ENCODE data around the gene GAPDHS.
A peak's percentile ranks its signal among the peaks of the same experiment; 100 is the strongest.

GAPDHS gene

DNA sequence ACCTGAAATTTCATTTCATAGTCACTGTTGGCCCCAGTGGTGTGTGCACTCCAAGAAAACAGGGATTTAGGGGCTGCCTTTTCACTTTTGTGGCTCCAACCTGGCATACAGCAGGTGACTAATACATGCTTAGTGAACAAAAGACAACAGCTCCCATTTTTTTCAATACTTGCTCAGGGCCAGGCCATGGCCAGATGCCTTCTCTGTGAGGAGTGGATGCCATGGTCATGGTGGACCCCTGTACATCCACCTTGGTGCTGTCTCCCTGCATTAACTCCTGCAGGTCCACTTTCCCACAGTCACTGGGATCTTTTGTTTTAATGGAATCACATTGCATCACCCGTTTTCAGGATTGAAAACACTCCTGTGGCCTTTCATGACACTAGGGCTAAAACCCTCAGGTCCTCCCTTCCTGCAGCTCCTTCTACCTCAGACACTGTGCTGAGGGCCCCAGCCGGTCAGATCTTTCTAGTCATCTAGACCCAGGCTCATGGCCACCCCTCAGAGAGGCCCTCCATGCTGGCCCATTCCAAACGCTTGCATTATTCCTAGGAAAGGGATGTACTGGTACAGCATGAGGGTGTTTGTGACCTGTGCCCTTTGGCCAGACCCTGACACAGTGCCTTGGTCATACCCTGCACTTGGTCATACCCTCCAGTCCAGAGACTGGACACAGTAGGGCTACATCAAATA is 11.0 kb downstream of the GAPDHS start:
- H3K36me3 ChIP-seq (ENCODE audit: control insufficient read depth, low read depth, low read length), result peaks cover 10% of the 10 kb centered on the region
- peak overlapping the region; percentile 94 for H3K4me3 ChIP-seq (ENCODE audit: low read length)
- no peaks in the 10 kb centered on the region for H3K9me3 ChIP-seq (ENCODE audit: control insufficient read depth, low read depth, low read length)
- peak overlapping the region; percentile 94 for H3K9ac ChIP-seq (ENCODE audit: low read length)
- peak overlapping the region; percentile 73 for H3K27ac ChIP-seq (ENCODE audit: low read length)
- H3K27me3 ChIP-seq (ENCODE audit: control insufficient read depth, insufficient read depth, low read length), result no peaks in the 10 kb centered on the region
- peaks cover 7% of the 10 kb centered on the region for H3K4me1 ChIP-seq (ENCODE audit: control insufficient read depth, low read depth, low read length)

DNA sequence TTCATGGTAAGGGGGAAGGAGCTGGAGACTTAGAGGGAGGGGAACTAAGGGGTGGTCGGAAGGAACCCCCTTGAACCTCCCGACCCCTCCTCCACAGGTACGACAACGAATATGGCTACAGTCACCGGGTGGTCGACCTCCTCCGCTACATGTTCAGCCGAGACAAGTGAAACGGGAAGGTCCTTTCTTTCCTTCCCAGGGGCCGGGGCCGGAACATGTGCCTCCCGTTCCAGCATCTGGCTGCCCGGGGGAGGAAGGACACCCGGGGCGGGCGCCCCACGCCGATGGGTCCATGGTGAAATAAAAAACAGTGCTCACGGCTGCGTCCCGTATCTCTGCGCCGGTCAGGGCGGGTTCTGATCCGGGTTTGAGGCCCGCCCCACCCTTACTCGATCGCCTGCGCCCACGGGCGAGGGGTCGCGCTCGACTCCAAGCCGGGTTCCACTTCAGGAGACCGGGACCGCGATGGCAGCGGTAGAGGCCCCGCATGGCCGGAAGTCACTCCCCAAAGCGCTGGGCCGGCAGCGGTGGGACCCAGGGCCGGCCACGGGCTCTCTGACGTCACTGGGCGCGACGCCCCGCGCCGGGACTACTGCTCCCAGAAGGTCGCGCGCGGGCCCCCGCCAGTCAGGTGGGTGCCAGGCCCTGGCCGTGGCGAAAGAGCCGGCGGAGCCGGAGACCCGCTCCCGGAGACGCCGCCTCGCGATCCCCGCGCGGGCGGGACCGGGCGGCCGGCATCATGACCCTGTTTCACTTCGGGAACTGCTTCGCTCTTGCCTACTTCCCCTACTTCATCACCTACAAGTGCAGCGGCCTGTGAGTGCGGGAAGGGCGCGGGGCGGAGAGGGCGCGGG is 12.0 kb downstream of the GAPDHS start, which contains the start of gene TMEM147:
TSS of gene TMEM147 (plus strand) at position 626 of the 854 bp plus-strand sequence. CDS start at position 740, 114 bp downstream.
- peaks cover 7% of the 10 kb centered on the region for H3K4me1 ChIP-seq (ENCODE audit: control insufficient read depth, low read depth, low read length)
- no peaks in the 10 kb centered on the region for H3K9me3 ChIP-seq (ENCODE audit: control insufficient read depth, low read depth, low read length)
- H3K9ac ChIP-seq (ENCODE audit: low read length), result peak within 1 kb of the TSS; percentile 94
- no peaks in the 10 kb centered on the region for H3K27me3 ChIP-seq (ENCODE audit: control insufficient read depth, insufficient read depth, low read length)
- peaks cover 10% of the 10 kb centered on the region for H3K36me3 ChIP-seq (ENCODE audit: control insufficient read depth, low read depth, low read length)
- H3K4me3 ChIP-seq (ENCODE audit: low read length), result peak within 1 kb of the TSS; percentile 94
- peak within 1 kb of the TSS; percentile 73 for H3K27ac ChIP-seq (ENCODE audit: low read length)

DNA sequence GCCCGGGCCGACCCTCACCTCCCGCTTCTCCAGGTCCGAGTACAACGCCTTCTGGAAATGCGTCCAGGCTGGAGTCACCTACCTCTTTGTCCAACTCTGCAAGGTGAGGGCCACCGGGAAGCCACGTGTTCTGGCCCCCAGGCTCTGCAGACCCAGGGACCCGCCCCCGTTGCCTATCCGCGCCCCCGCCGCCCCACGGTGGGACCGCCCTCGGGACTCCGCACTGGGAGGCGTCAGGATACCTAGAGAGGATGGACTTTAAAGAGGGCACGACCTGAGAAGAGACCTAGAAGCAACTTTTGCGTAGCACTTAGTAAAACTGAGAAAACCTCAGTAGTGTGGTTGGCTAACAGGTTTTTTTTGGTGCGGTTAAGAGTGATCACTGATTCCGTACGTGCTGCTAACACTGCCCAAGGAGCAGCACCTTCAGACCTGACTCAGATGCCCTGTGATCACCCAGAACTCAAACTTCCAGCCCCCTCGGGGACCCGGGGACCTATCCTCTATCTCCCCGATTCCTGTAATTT is 12.7 kb downstream of the GAPDHS start:
- H3K27ac ChIP-seq (ENCODE audit: low read length), result peak overlapping the region; percentile 19
- peak overlapping the region; percentile 94 for H3K4me3 ChIP-seq (ENCODE audit: low read length)
- H3K4me1 ChIP-seq (ENCODE audit: control insufficient read depth, low read depth, low read length), result peaks cover 7% of the 10 kb centered on the region
- peaks cover 10% of the 10 kb centered on the region for H3K36me3 ChIP-seq (ENCODE audit: control insufficient read depth, low read depth, low read length)
- H3K9me3 ChIP-seq (ENCODE audit: control insufficient read depth, low read depth, low read length), result no peaks in the 10 kb centered on the region
- H3K27me3 ChIP-seq (ENCODE audit: control insufficient read depth, insufficient read depth, low read length), result no peaks in the 10 kb centered on the region
- peak overlapping the region; percentile 94 for H3K9ac ChIP-seq (ENCODE audit: low read length)

DNA sequence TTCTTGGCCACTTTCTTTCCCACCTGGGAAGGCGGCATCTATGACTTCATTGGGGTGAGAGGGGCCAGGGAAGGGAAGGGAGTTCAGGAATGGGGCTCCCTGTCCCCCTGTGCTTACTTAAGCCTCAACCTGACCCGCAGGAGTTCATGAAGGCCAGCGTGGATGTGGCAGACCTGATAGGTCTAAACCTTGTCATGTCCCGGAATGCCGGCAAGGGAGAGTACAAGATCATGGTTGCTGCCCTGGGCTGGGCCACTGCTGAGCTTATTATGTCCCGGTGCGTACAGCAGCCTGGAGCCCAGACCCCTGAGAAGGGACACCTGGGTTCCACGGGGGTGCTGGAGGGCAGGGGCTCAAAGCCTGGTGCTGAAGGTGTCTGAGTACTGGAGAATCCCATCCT is 13.3 kb downstream of the GAPDHS start:
- Histone ChIP-seq H3K27ac (ENCODE audit: low read length) (no peak overlapping the region), H3K9ac (ENCODE audit: low read length) (peak overlapping the region; percentile 94), H3K9me3 (ENCODE audit: control insufficient read depth, low read depth, low read length) (no peaks in the 10 kb centered on the region), H3K36me3 (ENCODE audit: control insufficient read depth, low read depth, low read length) (peaks cover 9% of the 10 kb centered on the region), H3K4me1 (ENCODE audit: control insufficient read depth, low read depth, low read length) (peaks cover 7% of the 10 kb centered on the region), H3K4me3 (ENCODE audit: low read length) (peak overlapping the region; percentile 94), H3K27me3 (ENCODE audit: control insufficient read depth, insufficient read depth, low read length) (no peaks in the 10 kb centered on the region)

DNA sequence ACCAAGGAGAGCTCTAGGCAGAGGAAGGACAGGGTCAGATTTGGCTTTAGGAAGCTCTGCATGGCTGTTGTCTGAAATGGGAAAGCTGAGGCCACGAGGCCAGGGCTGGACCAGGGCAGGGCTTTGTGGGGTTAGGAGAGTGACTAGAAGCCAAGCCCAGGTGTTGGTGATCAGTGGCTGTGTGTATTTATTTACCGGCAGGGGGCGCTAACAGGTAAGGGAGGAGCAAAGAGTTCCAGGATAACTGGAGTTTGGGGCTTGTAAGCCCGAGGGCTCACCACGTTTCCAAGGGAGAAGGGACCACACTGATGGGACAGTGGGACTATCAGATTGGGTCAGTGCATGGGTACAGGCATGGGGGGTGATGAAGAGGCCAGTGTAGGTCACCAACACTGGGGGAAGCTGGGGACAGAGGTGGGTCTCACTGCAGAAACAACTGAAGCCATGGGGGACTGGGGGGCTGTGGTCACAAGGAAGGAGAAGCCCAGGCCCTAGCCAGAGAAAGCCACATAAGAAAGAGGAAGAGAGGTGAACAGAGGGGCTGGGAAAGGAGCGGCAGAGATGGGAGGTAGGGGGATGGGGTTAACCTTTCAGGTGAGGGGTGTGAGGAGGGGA is 16.0 kb downstream of the GAPDHS start:
- Histone ChIP-seq H3K9me3 (ENCODE audit: control insufficient read depth, low read depth, low read length) (no peaks in the 10 kb centered on the region), H3K4me1 (ENCODE audit: control insufficient read depth, low read depth, low read length) (peaks cover 3% of the 10 kb centered on the region), H3K9ac (ENCODE audit: low read length) (no peak overlapping the region), H3K27ac (ENCODE audit: low read length) (no peak overlapping the region), H3K27me3 (ENCODE audit: control insufficient read depth, insufficient read depth, low read length) (no peaks in the 10 kb centered on the region), H3K4me3 (ENCODE audit: low read length) (no peak overlapping the region), H3K36me3 (ENCODE audit: control insufficient read depth, low read depth, low read length) (peaks cover 5% of the 10 kb centered on the region)

DNA sequence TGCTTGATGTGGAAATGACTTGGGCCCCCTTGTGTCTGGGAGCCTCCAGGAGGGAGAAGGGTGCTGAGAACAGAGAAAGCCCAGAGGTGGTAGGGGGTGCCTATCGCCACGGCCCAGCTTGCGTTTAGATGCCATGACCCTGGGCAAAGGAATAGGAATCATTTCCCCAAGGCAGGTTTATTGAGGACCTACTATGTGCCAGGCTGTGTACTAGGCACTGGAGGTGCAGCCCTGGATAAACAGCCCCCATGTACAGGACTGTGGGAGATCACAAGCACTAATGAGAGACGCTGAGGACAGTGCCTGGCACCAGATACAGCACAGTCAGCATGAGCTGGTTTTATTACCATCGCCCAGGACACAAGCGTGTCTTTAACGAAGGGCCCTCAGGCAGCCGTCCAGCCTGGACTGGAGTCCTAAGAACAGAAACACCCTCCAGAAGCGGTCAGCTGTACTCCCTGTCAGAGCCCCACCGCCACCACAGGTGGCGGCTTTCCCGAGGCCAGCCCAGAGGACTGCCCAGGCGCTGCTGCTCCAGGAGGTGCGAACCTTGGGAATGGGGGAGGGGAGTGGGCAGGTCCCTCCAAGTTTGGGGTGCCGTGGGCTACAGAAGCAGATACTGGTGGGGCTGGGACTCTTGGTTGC is 16.7 kb downstream of the GAPDHS start:
- H3K27ac ChIP-seq (ENCODE audit: low read length), result no peak overlapping the region
- no peaks in the 10 kb centered on the region for H3K27me3 ChIP-seq (ENCODE audit: control insufficient read depth, insufficient read depth, low read length)
- H3K9me3 ChIP-seq (ENCODE audit: control insufficient read depth, low read depth, low read length), result no peaks in the 10 kb centered on the region
- peaks cover 5% of the 10 kb centered on the region for H3K36me3 ChIP-seq (ENCODE audit: control insufficient read depth, low read depth, low read length)
- H3K9ac ChIP-seq (ENCODE audit: low read length), result no peak overlapping the region
- no peaks in the 10 kb centered on the region for H3K4me1 ChIP-seq (ENCODE audit: control insufficient read depth, low read depth, low read length)
- H3K4me3 ChIP-seq (ENCODE audit: low read length), result no peak overlapping the region

DNA sequence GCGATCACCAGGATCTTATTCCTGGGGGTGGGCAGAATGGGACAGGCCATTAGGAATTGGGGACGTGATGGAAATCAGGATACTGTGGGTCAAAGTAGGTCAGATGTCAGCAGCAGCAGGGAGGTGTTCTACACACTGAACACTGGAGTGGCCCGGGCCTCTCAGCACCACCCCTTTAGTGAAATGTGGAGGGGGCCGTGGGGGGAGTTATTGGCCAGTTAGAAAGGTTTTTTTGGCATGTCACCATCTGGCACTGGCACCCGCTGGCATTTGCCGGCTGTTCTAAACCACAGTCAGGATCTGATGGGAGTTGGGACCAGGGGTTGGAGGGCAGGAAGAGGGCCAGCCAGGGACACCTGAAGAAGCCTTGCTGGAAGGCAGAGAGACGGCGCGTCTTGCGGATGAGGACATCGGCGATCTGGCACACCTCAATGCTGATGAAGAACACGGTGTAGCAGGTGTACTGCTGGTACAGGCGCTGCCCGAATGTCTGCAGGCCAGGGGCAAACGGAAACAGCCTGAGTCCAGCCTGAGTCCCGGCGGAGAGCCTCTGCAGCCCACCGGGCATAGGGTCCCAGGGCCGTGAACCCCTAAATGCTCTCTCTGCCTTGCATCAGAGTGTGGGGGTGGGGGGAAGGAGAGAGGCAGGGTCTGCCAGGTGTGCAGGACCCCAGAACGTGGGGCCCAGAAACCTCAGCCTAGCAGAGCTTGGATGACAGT is 18.0 kb downstream of the GAPDHS start:
- no peak overlapping the region for H3K9ac ChIP-seq (ENCODE audit: low read length)
- no peaks in the 10 kb centered on the region for H3K9me3 ChIP-seq (ENCODE audit: control insufficient read depth, low read depth, low read length)
- H3K4me3 ChIP-seq (ENCODE audit: low read length), result no peak overlapping the region
- H3K27me3 ChIP-seq (ENCODE audit: control insufficient read depth, insufficient read depth, low read length), result no peaks in the 10 kb centered on the region
- H3K36me3 ChIP-seq (ENCODE audit: control insufficient read depth, low read depth, low read length), result peaks cover 5% of the 10 kb centered on the region
- no peaks in the 10 kb centered on the region for H3K4me1 ChIP-seq (ENCODE audit: control insufficient read depth, low read depth, low read length)
- H3K27ac ChIP-seq (ENCODE audit: low read length), result no peak overlapping the region

DNA sequence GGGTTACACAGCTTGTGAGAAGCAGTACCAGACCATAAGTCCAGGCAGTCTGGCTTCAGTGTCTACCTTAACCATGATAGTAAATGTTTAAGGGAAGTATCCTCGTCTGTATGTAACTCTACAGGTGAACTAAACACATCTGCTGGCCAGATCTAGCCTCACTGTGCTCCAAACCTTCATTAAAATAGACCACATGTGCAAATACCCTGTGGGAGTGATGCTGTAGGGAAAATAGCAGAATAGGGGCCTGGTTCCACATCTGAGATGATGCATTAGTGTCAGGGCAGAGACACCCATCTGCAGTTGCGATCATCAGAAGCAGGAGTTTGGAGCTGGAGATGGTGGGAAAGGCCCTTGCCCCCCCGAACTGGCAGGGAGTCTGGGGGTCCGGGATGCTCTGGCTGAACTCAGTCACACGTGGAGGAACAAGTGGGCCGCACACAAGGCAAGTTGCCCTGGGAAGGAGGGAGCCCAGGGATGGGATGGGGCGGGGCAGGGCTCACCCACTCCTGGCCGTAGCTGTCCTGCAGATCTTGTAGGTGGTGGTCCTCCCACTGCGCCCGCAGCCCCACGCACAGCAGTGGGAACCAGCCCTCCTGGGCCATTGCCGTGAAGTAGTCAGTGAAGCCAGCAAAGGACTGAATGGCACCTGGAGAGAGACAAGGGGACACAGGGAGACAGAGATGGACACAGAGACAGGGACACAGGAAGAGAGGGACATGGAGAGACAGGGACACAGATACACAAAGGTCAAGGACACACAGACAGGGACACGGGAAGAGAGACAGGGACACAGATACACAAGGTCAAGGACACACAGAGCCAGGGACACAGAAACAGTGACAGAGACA is 19.5 kb downstream of the GAPDHS start:
- peaks cover 3% of the 10 kb centered on the region for H3K4me1 ChIP-seq (ENCODE audit: control insufficient read depth, low read depth, low read length)
- no peak overlapping the region for H3K4me3 ChIP-seq (ENCODE audit: low read length)
- H3K9me3 ChIP-seq (ENCODE audit: control insufficient read depth, low read depth, low read length), result no peaks in the 10 kb centered on the region
- H3K27me3 ChIP-seq (ENCODE audit: control insufficient read depth, insufficient read depth, low read length), result no peaks in the 10 kb centered on the region
- H3K9ac ChIP-seq (ENCODE audit: low read length), result no peak overlapping the region
- H3K27ac ChIP-seq (ENCODE audit: low read length), result no peak overlapping the region
- H3K36me3 ChIP-seq (ENCODE audit: control insufficient read depth, low read depth, low read length), result no peaks in the 10 kb centered on the region

DNA sequence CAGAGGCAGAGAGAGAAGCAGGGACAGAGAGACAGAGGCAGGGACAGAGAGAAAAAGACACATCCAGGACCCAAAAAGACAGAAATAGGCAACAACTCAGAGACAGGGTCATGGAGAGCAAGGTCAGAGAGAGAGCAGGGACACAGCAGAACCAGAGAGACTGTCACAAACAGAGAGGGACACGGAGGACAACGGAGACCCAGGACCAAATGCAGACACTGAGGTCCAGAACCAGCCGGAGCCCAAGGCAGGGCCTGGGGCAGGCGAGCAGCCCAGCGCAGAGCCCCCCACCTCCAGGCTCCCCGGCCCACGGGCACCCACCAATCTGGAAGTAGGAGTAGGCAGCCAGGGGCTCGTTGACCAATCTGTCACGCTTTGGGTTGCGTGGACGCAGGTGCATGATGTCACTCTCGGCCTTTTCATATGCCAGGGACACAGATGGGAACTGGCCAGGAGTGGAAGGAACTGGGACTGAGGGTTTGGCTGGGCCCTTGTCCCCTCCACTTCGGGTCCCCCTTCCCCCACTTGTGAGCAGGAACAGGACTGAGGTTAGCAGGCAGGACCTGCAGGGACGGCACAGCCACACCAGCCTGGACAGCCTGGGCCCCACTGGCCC is 20.2 kb downstream of the GAPDHS start:
- Histone ChIP-seq H3K9ac (ENCODE audit: low read length) (no peak overlapping the region), H3K4me1 (ENCODE audit: control insufficient read depth, low read depth, low read length) (peaks cover 3% of the 10 kb centered on the region), H3K27me3 (ENCODE audit: control insufficient read depth, insufficient read depth, low read length) (peaks cover 3% of the 10 kb centered on the region)

DNA sequence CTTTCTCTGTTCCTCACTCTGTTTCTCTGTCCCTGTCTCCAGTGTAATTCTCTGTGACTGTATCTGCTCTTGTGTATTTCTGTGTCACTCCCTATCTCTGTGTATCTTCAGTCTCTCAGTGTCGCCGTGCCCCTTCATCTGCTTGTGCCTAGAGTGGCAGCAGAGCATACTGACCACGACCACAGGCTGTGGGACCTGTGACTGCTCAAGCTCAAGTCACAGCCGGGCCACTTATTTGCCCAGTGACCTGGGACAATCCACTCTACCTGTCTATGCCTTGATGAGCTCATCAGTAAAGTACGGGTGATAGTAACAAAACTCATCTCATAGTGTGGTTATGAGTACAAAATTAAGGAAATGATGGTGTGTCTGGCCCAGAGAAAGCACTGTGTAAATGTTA is 20.8 kb downstream of the GAPDHS start:
- no peak overlapping the region for H3K4me3 ChIP-seq (ENCODE audit: low read length)

More for the DNA sequence above, 20.2 kb downstream of the GAPDHS start:
- no peak overlapping the region for H3K4me3 ChIP-seq (ENCODE audit: low read length)
- H3K27ac ChIP-seq (ENCODE audit: low read length), result no peak overlapping the region
- no peaks in the 10 kb centered on the region for H3K9me3 ChIP-seq (ENCODE audit: control insufficient read depth, low read depth, low read length)
- no peaks in the 10 kb centered on the region for H3K36me3 ChIP-seq (ENCODE audit: control insufficient read depth, low read depth, low read length)

More for the DNA sequence above, 20.8 kb downstream of the GAPDHS start:
- Histone ChIP-seq H3K9me3 (ENCODE audit: control insufficient read depth, low read depth, low read length) (no peaks in the 10 kb centered on the region), H3K9ac (ENCODE audit: low read length) (no peak overlapping the region), H3K27ac (ENCODE audit: low read length) (no peak overlapping the region), H3K27me3 (ENCODE audit: control insufficient read depth, insufficient read depth, low read length) (peaks cover 9% of the 10 kb centered on the region), H3K36me3 (ENCODE audit: control insufficient read depth, low read depth, low read length) (no peaks in the 10 kb centered on the region), H3K4me1 (ENCODE audit: control insufficient read depth, low read depth, low read length) (peaks cover 3% of the 10 kb centered on the region)
